A549 (cell line): ENCODE results near the gene KIF1C. TPM values are rescaled to one million over a fixed set of nuclear protein-coding genes. Genes with fewer than 3 reads are reported as not detected.

Source experiments
- BCL3 ChIP-seq: fragments of >200 bp; sonication (Bioruptor Twin); formaldehyde crosslinking; IDR thresholded peaks from 3 replicates; pipeline ENCODE4 v1.6.1; 2016
- BHLHE40 ChIP-seq: IDR thresholded peaks from 2 replicates; pipeline ENCODE4 v1.6.1; 2012; ENCODE audit warnings: low read depth, low read length, inconsistent platforms
- CBX2 ChIP-seq: fragments of 200-600 bp; sonication (generic); IDR thresholded peaks from 2 replicates; pipeline ENCODE4 v1.6.1; 2016; ENCODE audit warnings: low read depth, mild to moderate bottlenecking, borderline replicate concordance
- CEBPB ChIP-seq, 2 experiments: fragments of >200 bp in 1 of 2; sonication (Bioruptor Twin) in 1 of 2; formaldehyde crosslinking in 1 of 2; IDR thresholded peaks; 2 replicates each; pipeline ENCODE4 v1.6.1; 2012 to 2016
- CTCF ChIP-seq: fragments of >200 bp; sonication (Bioruptor Twin); formaldehyde crosslinking; IDR thresholded peaks from 3 replicates; pipeline ENCODE4 v1.5.1; 2016
- E2F6 ChIP-seq: IDR thresholded peaks from 2 replicates; pipeline ENCODE4 v1.6.1; 2012; ENCODE audit warnings: low read depth, borderline replicate concordance
- EHMT2 ChIP-seq: fragments of 200-600 bp; sonication (generic); IDR thresholded peaks from 2 replicates; pipeline ENCODE4 v1.6.1; 2016; ENCODE audit warnings: antibody characterized with exemption, low read depth, mild to moderate bottlenecking, moderate library complexity
- EP300 ChIP-seq, 2 experiments: fragments of >200 bp; sonication (Bioruptor Twin); formaldehyde crosslinking; IDR thresholded peaks; 2 replicates in 1 of 2; 3 replicates in 1 of 2; pipeline ENCODE4 v1.6.1; 2016 to 2017
- ESRRA ChIP-seq: fragments of 150-350 bp; IDR thresholded peaks from 2 replicates; pipeline ENCODE4 v1.6.1; 2014; ENCODE audit warnings: mild to moderate bottlenecking, low read length, borderline replicate concordance
- FOSL2 ChIP-seq, 2 experiments: fragments of 450-650 bp in 1 of 2; fragments of >200 bp in 1 of 2; sonication (Bioruptor Twin) in 1 of 2; formaldehyde crosslinking; IDR thresholded peaks; 2 replicates each; pipeline versions ENCODE4 v1.5.0 to v1.6.1; 2016 to 2020; ENCODE audit warnings: mild to moderate bottlenecking in 1 of 2, moderate library complexity in 1 of 2
- GATA3 ChIP-seq: IDR thresholded peaks from 2 replicates; pipeline ENCODE4 v1.6.1; 2012; ENCODE audit warnings: borderline replicate concordance
- HES2 ChIP-seq: fragments of >200 bp; sonication (Bioruptor Twin); formaldehyde crosslinking; IDR thresholded peaks from 2 replicates; pipeline ENCODE4 v1.6.1; 2016
- HOXA7 ChIP-seq: fragments of 250-450 bp; sonication (Bioruptor Pico); IDR thresholded peaks from 2 replicates; pipeline ENCODE4 v1.5.0; 2020; ENCODE audit warnings: mild to moderate bottlenecking, moderate library complexity
- KDM1A ChIP-seq: fragments of 200-600 bp; sonication (generic); IDR thresholded peaks from 2 replicates; pipeline ENCODE4 v1.6.1; 2016; ENCODE audit warnings: low read depth, mild to moderate bottlenecking
- MAX ChIP-seq: IDR thresholded peaks from 2 replicates; pipeline ENCODE4 v1.6.1; 2012
- MAZ ChIP-seq: fragments of 150-350 bp; IDR thresholded peaks from 2 replicates; pipeline ENCODE4 v1.6.1; 2014; ENCODE audit warnings: antibody characterized with exemption, low read depth, low read length, borderline replicate concordance
- MYC ChIP-seq: IDR thresholded peaks from 2 replicates; pipeline ENCODE4 v1.6.1; 2012; ENCODE audit warnings: mild to moderate bottlenecking, inconsistent platforms, low read length, improper control_type of control experiment, borderline replicate concordance
- NFE2L2 ChIP-seq: fragments of 150-350 bp; conservative IDR thresholded peaks from 2 replicates; pipeline ENCODE4 v1.6.1; 2014; ENCODE audit warnings: low read length
- NPAS2 ChIP-seq: fragments of 250-450 bp; sonication (Bioruptor Pico); IDR thresholded peaks from 2 replicates; pipeline ENCODE4 v1.8.0; 2022; ENCODE audit warnings: mild to moderate bottlenecking, moderate library complexity, borderline replicate concordance
- NR3C1 ChIP-seq: fragments of >200 bp; sonication (Bioruptor Twin); formaldehyde crosslinking; IDR thresholded peaks from 3 replicates; pipeline ENCODE4 v1.6.1; 2017
- PBX3 ChIP-seq: IDR thresholded peaks from 2 replicates; pipeline ENCODE4 v1.6.1; 2012
- PHF8 ChIP-seq: fragments of 200-600 bp; sonication (generic); IDR thresholded peaks from 2 replicates; pipeline ENCODE4 v1.6.1; 2016; ENCODE audit warnings: low read depth, mild to moderate bottlenecking, antibody characterized with exemption, moderate library complexity, borderline replicate concordance
- POLR2A ChIP-seq: IDR thresholded peaks from 2 replicates; pipeline ENCODE4 v1.6.1; 2012; ENCODE audit warnings: mild to moderate bottlenecking, low read length
- POLR2AphosphoS2 ChIP-seq: conservative IDR thresholded peaks from 2 replicates; pipeline ENCODE4 v1.6.1; 2012; ENCODE audit warnings: low read length, improper control_type of control experiment, inconsistent platforms
- RCOR1 ChIP-seq: fragments of 150-350 bp; IDR thresholded peaks from 2 replicates; pipeline ENCODE4 v1.6.1; 2014; ENCODE audit warnings: antibody characterized with exemption, low read length, low read depth
- REST ChIP-seq: fragments of 200-600 bp; sonication (generic); IDR thresholded peaks from 2 replicates; pipeline ENCODE4 v1.6.1; 2016; ENCODE audit warnings: antibody characterized with exemption, mild to moderate bottlenecking, moderate library complexity
- RNF2 ChIP-seq: fragments of 200-600 bp; sonication (generic); IDR thresholded peaks from 2 replicates; pipeline ENCODE4 v1.6.1; 2016; ENCODE audit warnings: low read depth, mild to moderate bottlenecking, antibody characterized with exemption, moderate library complexity, borderline replicate concordance
- SMC3 ChIP-seq: fragments of >200 bp; sonication (Bioruptor Twin); formaldehyde crosslinking; IDR thresholded peaks from 3 replicates; pipeline ENCODE4 v1.6.1; 2018; ENCODE audit warnings: inconsistent platforms
- SREBF2 ChIP-seq: fragments of 450-650 bp; IDR thresholded peaks from 2 replicates; pipeline ENCODE4 v1.6.1; 2014; ENCODE audit warnings: mild to moderate bottlenecking, moderate library complexity
- TP53 ChIP-seq: fragments of 250-450 bp; sonication (Bioruptor Pico); IDR thresholded peaks from 2 replicates; pipeline ENCODE4 v1.5.0; 2021; ENCODE audit warnings: mild to moderate bottlenecking, moderate library complexity
- USF2 ChIP-seq: fragments of 450-650 bp; IDR thresholded peaks from 2 replicates; pipeline ENCODE4 v1.6.1; 2014; ENCODE audit warnings: antibody characterized with exemption
- ZFP36 ChIP-seq: fragments of 450-650 bp; IDR thresholded peaks from 2 replicates; pipeline ENCODE4 v1.6.1; 2014; ENCODE audit warnings: borderline replicate concordance; ENCODE audit not compliant: partially characterized antibody
- ZNF302 ChIP-seq: fragments of 250-450 bp; sonication (Bioruptor Pico); IDR thresholded peaks from 2 replicates; pipeline ENCODE4 v1.9.0; 2021; ENCODE audit warnings: inconsistent platforms, mild to moderate bottlenecking, moderate library complexity
- polyA plus RNA-seq, 4 experiments: library from polyadenylated mRNA; depleted of rRNA in 3 of 4; stranded (reverse); fragments of >200 nt; fragmentation: RNase III in 1 of 4; extraction: RNeasy Plus Mini Kit Qiagen cat#74134 plus additional on column Dnase treatment in 1 of 4; gene quantifications; 2 replicates in 3 of 4; 3 replicates in 1 of 4; pipeline ENCODE4 v1.2.3, GENCODE V29; 2011 to 2017

Gene KIF1C
- polyA plus RNA-seq, 2 of the 4 experiments (the other 2 are of a cell fraction) = 48.4 to 77.4 TPM

GRCh38 chr17:4966844-4967538 is 30.8 kb upstream of the KIF1C start (continued):
- TF ChIP-seq CTCF (no peak), POLR2A (peak; percentile 59; the same call in 1 of the 2 replicates), USF2 (peak; percentile 9; the same call in 1 of the 2 replicates), EP300 (IDR thresholded peaks at IDR 0.05) (no peak), ESRRA (no peak; the same call in 1 of the 2 replicates), PHF8 (peak; percentile 47; the same call in 1 of the 2 replicates), SREBF2 (no peak; the same call in 1 of the 2 replicates), POLR2AphosphoS2 (no peak), BHLHE40 (no peak), E2F6 (peak; percentile 71), RNF2 (peak; percentile 95; the same call in 1 of the 2 replicates), ZNF302 (CRISPR knock-in tag) (no peak), KDM1A (no peak), EHMT2 (no peak), HOXA7 (CRISPR knock-in tag) (no peak), NR3C1 (no peak), RCOR1 (no peak), MAX (peak; percentile 92), HES2 (no peak), MYC (no peak), TP53 (peak; percentile 89), SMC3 (no peak), ZFP36 (no peak), BCL3 (no peak), MAZ (no peak), FOSL2 (IDR thresholded peaks at IDR 0.05) (no peak), FOSL2 (CRISPR knock-in tag; IDR thresholded peaks at IDR 0.05) (no peak), REST (no peak; the same call in 1 of the 2 replicates), NPAS2 (CRISPR knock-in tag) (no peak), PBX3 (peak; percentile 98), GATA3 (no peak), NFE2L2 (no peak), CBX2 (no peak), CEBPB (IDR thresholded peaks at IDR 0.05) (no peak)
